ENCODE measurements around the gene MTARC2. TPM values are rescaled to one million over a fixed set of nuclear protein-coding genes. Genes with fewer than 3 reads are reported as not detected.

Gene MTARC2
- total and polyA plus RNA-seq, 2 of the 4 experiments (the other 2 are of a cell fraction) = 0.36 to 2.6 TPM

GRCh38 chr1:220813013-220813412 lies 64.9 kb downstream of the MTARC2 start:
- no peak overlapping the region for H3K4me2 ChIP-seq (ENCODE audit: low read depth, low read length)
- H3K4me1 ChIP-seq (ENCODE audit: control insufficient read depth, insufficient read depth, low read length) = peaks cover 2% of the 10 kb centered on the region
- H3K9me1 ChIP-seq (ENCODE audit: insufficient read depth, low read length) = no peaks in the 10 kb centered on the region
- no peak overlapping the region for H2AFZ ChIP-seq (replicated peaks; ENCODE audit: low read length, poor library complexity)
- H2BK15ac ChIP-seq (ENCODE audit: low read depth, low read length) = no peak overlapping the region
- no peak overlapping the region for H4K91ac ChIP-seq (ENCODE audit: insufficient read depth, low read depth, low read length)
- H4K5ac ChIP-seq (ENCODE audit: low read depth, low read length) = no peak overlapping the region
- ChIA-PET CTCF (no interaction called here), POLR2A (ENCODE audit: unreplicated experiment) (no interaction called here)
- H3K9ac ChIP-seq (ENCODE audit: low read depth, low read length) = no peak overlapping the region
- no peak overlapping the region for H3K27ac ChIP-seq (ENCODE audit: insufficient read depth, low read length)
- H3K9me3 ChIP-seq (ENCODE audit: control insufficient read depth, insufficient read depth, low read length) = peaks cover 2% of the 10 kb centered on the region; the same call in 1 of the 2 replicates
- H3K18ac ChIP-seq (ENCODE audit: low read depth, low read length) = no peak overlapping the region
- H3K23ac ChIP-seq (ENCODE audit: low read depth, low read length) = no peak overlapping the region
- H3K4me3 ChIP-seq (ENCODE audit: insufficient read depth, low read depth, low read length) = no peak overlapping the region
- H3K79me1 ChIP-seq (ENCODE audit: low read depth in 1 of 2, low read length in 2 of 2) = no peaks in the 10 kb centered on the region
- H2AK9ac ChIP-seq (replicated peaks; ENCODE audit: low read depth, low read length, poor library complexity) = no peak overlapping the region
- TF ChIP-seq ELK1 (IDR thresholded peaks at IDR 0.05; ENCODE audit: borderline replicate concordance, low read depth, low read length) (no peak), MXI1 (IDR thresholded peaks at IDR 0.05; ENCODE audit: borderline replicate concordance, low read depth, low read length) (no peak), RFX5 (IDR thresholded peaks at IDR 0.05; ENCODE audit: low read depth, low read length) (no peak), NFE2L2 (IDR thresholded peaks at IDR 0.05; ENCODE audit: low read depth, low read length) (no peak), FOS (IDR thresholded peaks at IDR 0.05; ENCODE audit: low read depth, low read length) (no peak), MAFK (IDR thresholded peaks at IDR 0.05; ENCODE audit: low read depth, low read length) (no peak), CEBPB (IDR thresholded peaks at IDR 0.05; ENCODE audit: low read depth, low read length) (no peak), USF2 (IDR thresholded peaks at IDR 0.05; ENCODE audit: low read depth, low read length) (no peak), POLR2A (IDR thresholded peaks at IDR 0.05; ENCODE audit: low read depth, low read length) (no peak), RAD21 (IDR thresholded peaks at IDR 0.05; ENCODE audit: low read length) (no peak), SMC3 (IDR thresholded peaks at IDR 0.05; ENCODE audit: low read depth, low read length) (no peak), BHLHE40 (IDR thresholded peaks at IDR 0.05; ENCODE audit: low read depth, low read length) (no peak), CHD1 (IDR thresholded peaks at IDR 0.05; ENCODE audit: low read depth, low read length) (no peak), RCOR1 (IDR thresholded peaks at IDR 0.05; ENCODE audit: insufficient replicate concordance, low read length) (no peak), MAZ (IDR thresholded peaks at IDR 0.05; ENCODE audit: borderline replicate concordance, low read depth, low read length) (no peak), CTCF (conservative IDR thresholded peaks at IDR 0.05; ENCODE audit: low read depth, low read length) (no peak)
- H4K20me1 ChIP-seq (ENCODE audit: insufficient read depth, low read length) = no peaks in the 10 kb centered on the region
- no peak overlapping the region for H3K4ac ChIP-seq (ENCODE audit: low read depth, low read length)
- peaks cover 14% of the 10 kb centered on the region for H3K27me3 ChIP-seq (ENCODE audit: control insufficient read depth, insufficient read depth, low read length)
- H2BK20ac ChIP-seq (ENCODE audit: low read depth, low read length) = no peak overlapping the region
- H3K14ac ChIP-seq (replicated peaks; ENCODE audit: low read depth, low read length) = no peak overlapping the region
- no peak overlapping the region; the same call in 1 of the 2 replicates for H2AK5ac ChIP-seq (ENCODE audit: low read depth, low read length)
- intact Hi-C loops (cut with micrococcal nuclease) = loop anchor here (10.0 kb wide), 2 partner anchors 152 to 912 kb away; no protein-coding TSS in a partner anchor
- WGBS, 2 experiments (ENCODE audit: extremely low coverage in 2 of 2, insufficient read length in 1 of 2) = 94% methylated on average over 6 of the region's 12 CpGs; no CpG with 5 or more reads in 1 of the 2 experiments
- H3K56ac ChIP-seq (ENCODE audit: extremely low read depth, insufficient read depth, low read length) = no peak overlapping the region
- H3K36me3 ChIP-seq (ENCODE audit: control insufficient read depth, insufficient read depth, low read length) = no peaks in the 10 kb centered on the region
- dilution Hi-C loops (cut with HindIII; ENCODE audit: low sequenced_read_pairs, unreplicated experiment) = no loop called here
- no peak overlapping the region for H4K8ac ChIP-seq (ENCODE audit: low read depth in 2 of 2, low read length in 2 of 2)
- no peak for ATAC-seq (ENCODE audit: low read depth)
- no peak overlapping the region for H2BK120ac ChIP-seq (ENCODE audit: low read depth, low read length)
- in situ Hi-C loops (cut with MboI; ENCODE audit: low sequenced_read_pairs) = loop anchor here (10.0 kb wide), 1 partner anchor 622 kb away; no protein-coding TSS in a partner anchor
- no peak overlapping the region for H2BK5ac ChIP-seq (ENCODE audit: low read depth, low read length, poor library complexity, severe bottlenecking)
- no TSS peak for BruUV-seq (replicated peaks)
- DNase-seq = no peak
